Smooth muscle cell (in vitro differentiated cells): ENCODE measurements around the gene SMAD3. TPM values are rescaled to one million over a fixed set of nuclear protein-coding genes. Genes with fewer than 3 reads are reported as not detected.

Experiments
- DNase-seq: peaks from one replicate; lab custom pipeline; 2025; ENCODE audit not compliant: unreplicated experiment; lab: John Stamatoyannopoulos, UW
- H2AFZ ChIP-seq: fragments of 200-600 bp; sonication (generic); 2 replicates; pipeline ENCODE4 v1.6.0; 2016; ENCODE audit warnings: antibody characterized with exemption, low read depth, mild to moderate bottlenecking
- H3F3A ChIP-seq: fragments of 200-600 bp; sonication (generic); 2 replicates; pipeline ENCODE4 v1.6.0; 2017; ENCODE audit warnings: antibody characterized with exemption, low read depth
- H3K27ac ChIP-seq: fragments of 200-600 bp; sonication (generic); 2 replicates; pipeline ENCODE4 v1.5.1; 2016; ENCODE audit warnings: low read depth, mild to moderate bottlenecking
- H3K27me3 ChIP-seq: fragments of 200-600 bp; sonication (generic); 2 replicates; pipeline ENCODE4 v1.6.1; 2016; ENCODE audit warnings: low read depth, mild to moderate bottlenecking
- H3K36me3 ChIP-seq: fragments of 200-600 bp; sonication (generic); 2 replicates; pipeline ENCODE4 v1.5.1; 2016; ENCODE audit warnings: low read depth
- H3K4me1 ChIP-seq: fragments of 200-600 bp; sonication (generic); 2 replicates; pipeline ENCODE4 v1.5.1; 2016; ENCODE audit warnings: low read depth
- H3K4me2 ChIP-seq: fragments of 200-600 bp; sonication (generic); 2 replicates; pipeline ENCODE4 v1.6.0; 2016; ENCODE audit warnings: mild to moderate bottlenecking
- H3K4me3 ChIP-seq: fragments of 200-600 bp; sonication (generic); 2 replicates; pipeline ENCODE4 v1.5.1; 2016; ENCODE audit warnings: mild to moderate bottlenecking
- H3K79me2 ChIP-seq: fragments of 200-600 bp; sonication (generic); 2 replicates; pipeline ENCODE4 v1.6.0; 2016; ENCODE audit warnings: low read depth, mild to moderate bottlenecking
- H3K9ac ChIP-seq: fragments of 200-600 bp; sonication (generic); 2 replicates; pipeline ENCODE4 v1.6.0; 2016; ENCODE audit warnings: low read depth
- H3K9me3 ChIP-seq: fragments of 200-600 bp; sonication (generic); replicated peaks from 2 replicates; pipeline ENCODE4 v1.5.1; 2016; ENCODE audit warnings: low read depth
- H4K20me1 ChIP-seq: fragments of 200-600 bp; sonication (generic); 2 replicates; pipeline ENCODE4 v1.6.0; 2016; ENCODE audit warnings: low read depth
- CTCF ChIP-seq: fragments of 200-600 bp; sonication (generic); IDR thresholded peaks from 2 replicates; pipeline ENCODE4 v1.5.1; 2017; ENCODE audit warnings: borderline replicate concordance, mild to moderate bottlenecking, antibody characterized with exemption; ENCODE audit not compliant: insufficient read depth, poor library complexity, severe bottlenecking
- WGBS: methylation state at CpG from one replicate; pipeline ENCODE4 v1.1.7; 2016; ENCODE audit warnings: low lambda C conversion rate; 5-methylcytosine and 5-hydroxymethylcytosine counted together
- polyA plus RNA-seq: library from polyadenylated mRNA; unstranded; fragments of >200 nt; fragmentation: Nextera tagmentation; extraction: Ambion mirVana; gene quantifications from 2 replicates; pipeline ENCODE4 v1.2.1, GENCODE V29; 2016
- total RNA-seq: library from RNA; depleted of rRNA; stranded (reverse); fragments of >200 nt; gene quantifications from 2 replicates; pipeline ENCODE4 v1.2.3, GENCODE V29; 2014

SMAD3 gene
- total and polyA plus RNA-seq, 2 experiments from 2014 or later, result 20.2 to 21.9 TPM

GRCh38 chr15:67184208-67184925, 119.0 kb downstream of the SMAD3 start:
- Histone ChIP-seq H4K20me1 (no peaks in the 10 kb centered on the region), H3K4me2 (no peak overlapping the region), H3F3A (peaks cover 5% of the 10 kb centered on the region), H3K4me3 (no peak overlapping the region), H2AFZ (no peak overlapping the region), H3K9me3 (no peaks in the 10 kb centered on the region), H3K27ac (no peak overlapping the region), H3K36me3 (no peaks in the 10 kb centered on the region), H3K9ac (no peak overlapping the region), H3K4me1 (no peaks in the 10 kb centered on the region), H3K79me2 (no peaks in the 10 kb centered on the region), H3K27me3 (no peaks in the 10 kb centered on the region)
- no peak for DNase-seq
- WGBS, result 85% methylated on average over 18 of the region's 18 CpGs
- no peak for TF ChIP-seq CTCF

- H3K4me3 ChIP-seq, result no peak overlapping the region
- H3K9me3 ChIP-seq, result no peaks in the 10 kb centered on the region
- no peaks in the 10 kb centered on the region for H3K4me1 ChIP-seq
- 94% methylated on average over 6 of the region's 6 CpGs for WGBS
- H3K36me3 ChIP-seq, result no peaks in the 10 kb centered on the region
- H2AFZ ChIP-seq, result no peak overlapping the region
- no peaks in the 10 kb centered on the region for H3K79me2 ChIP-seq
- H3K4me2 ChIP-seq, result no peak overlapping the region
- no peak overlapping the region for H3K27ac ChIP-seq
- peaks cover 4% of the 10 kb centered on the region for H3F3A ChIP-seq
- no peaks in the 10 kb centered on the region for H4K20me1 ChIP-seq
- TF ChIP-seq CTCF, result no peak
- H3K27me3 ChIP-seq, result no peaks in the 10 kb centered on the region
- H3K9ac ChIP-seq, result no peak overlapping the region
- DNase-seq, result no peak
Measured at GRCh38 chr15:67185051-67185450, 119.6 kb downstream of the SMAD3 start.

GRCh38 chr15:67185621-67186225, 120.3 kb downstream of the SMAD3 start:
- no peak overlapping the region for H3K9ac ChIP-seq
- no peaks in the 10 kb centered on the region for H3F3A ChIP-seq
- H3K27ac ChIP-seq, result no peak overlapping the region
- no peak overlapping the region for H3K4me2 ChIP-seq
- H4K20me1 ChIP-seq, result no peaks in the 10 kb centered on the region
- no peaks in the 10 kb centered on the region for H3K36me3 ChIP-seq
- no peaks in the 10 kb centered on the region for H3K4me1 ChIP-seq
- DNase-seq, result no peak
- H3K4me3 ChIP-seq, result no peak overlapping the region
- WGBS, result 81% methylated on average over 9 of the region's 9 CpGs
- TF ChIP-seq CTCF, result no peak
- H3K27me3 ChIP-seq, result no peaks in the 10 kb centered on the region
- H3K79me2 ChIP-seq, result no peaks in the 10 kb centered on the region
- no peaks in the 10 kb centered on the region for H3K9me3 ChIP-seq
- no peak overlapping the region for H2AFZ ChIP-seq
